Glutamatergic neuron (in vitro differentiated cells): ENCODE results near the gene MYRF. TPM values are rescaled to one million over a fixed set of nuclear protein-coding genes. Genes with fewer than 3 reads are reported as not detected.
A peak's percentile ranks its signal among the peaks of the same experiment; 100 is the strongest.

Source experiments
- DNase-seq: peaks from one replicate; pipeline ENCODE4 v3.0.0; 2022
- H3K27ac Mint-ChIP-seq: one replicate; pipeline ENCODE4 v1.8.0; 2020; ENCODE audit warnings: mild to moderate bottlenecking, mixed read lengths, inconsistent platforms; ENCODE audit not compliant: unreplicated experiment
- H3K27me3 Mint-ChIP-seq: one replicate; pipeline ENCODE4 v1.8.0; 2020; ENCODE audit warnings: mild to moderate bottlenecking, moderate library complexity, mixed read lengths, inconsistent platforms; ENCODE audit not compliant: unreplicated experiment
- H3K36me3 Mint-ChIP-seq: one replicate; pipeline ENCODE4 v1.8.0; 2020; ENCODE audit warnings: mild to moderate bottlenecking, mixed read lengths, inconsistent platforms; ENCODE audit not compliant: unreplicated experiment
- H3K4me1 Mint-ChIP-seq: one replicate; pipeline ENCODE4 v1.8.0; 2020; ENCODE audit warnings: mild to moderate bottlenecking, low read depth, mixed read lengths, inconsistent platforms; ENCODE audit not compliant: unreplicated experiment
- H3K4me3 Mint-ChIP-seq: one replicate; pipeline ENCODE4 v1.8.0; 2020; ENCODE audit warnings: mild to moderate bottlenecking, mixed read lengths, inconsistent platforms; ENCODE audit not compliant: unreplicated experiment
- H3K9me3 Mint-ChIP-seq: one replicate; pipeline ENCODE4 v1.8.0; 2020; ENCODE audit warnings: mild to moderate bottlenecking, moderate library complexity, mixed read lengths, inconsistent platforms; ENCODE audit not compliant: unreplicated experiment
- total RNA-seq: library from RNA; stranded (reverse); fragmentation: NEBNext Ultra II Directional; extraction: Animal tissue kit (Norgen Biotek cat#: 25700); gene quantifications from one replicate; pipeline ENCODE4 v1.2.1, GENCODE V29; 2021; ENCODE audit not compliant: unreplicated experiment
- TF ChIP-seq, protein P1 (sequence below): fragments of 200-600 bp; sonication (generic); IDR thresholded peaks from one replicate; pipeline ENCODE4 v1.5.0; 2021; ENCODE audit not compliant: partially characterized antibody, unreplicated experiment

MYRF gene
- total RNA-seq, 1 donor from 2014 or later: 0.29 TPM

- Mint-ChIP-seq H3K4me1 (no peaks in the 10 kb centered on the region), H3K9me3 (no peaks in the 10 kb centered on the region), H3K27ac (no peak overlapping the region), H3K4me3 (no peak overlapping the region), H3K27me3 (peaks cover 9% of the 10 kb centered on the region), H3K36me3 (no peaks in the 10 kb centered on the region)
- no peak for DNase-seq
- TF ChIP-seq, protein P1, sequence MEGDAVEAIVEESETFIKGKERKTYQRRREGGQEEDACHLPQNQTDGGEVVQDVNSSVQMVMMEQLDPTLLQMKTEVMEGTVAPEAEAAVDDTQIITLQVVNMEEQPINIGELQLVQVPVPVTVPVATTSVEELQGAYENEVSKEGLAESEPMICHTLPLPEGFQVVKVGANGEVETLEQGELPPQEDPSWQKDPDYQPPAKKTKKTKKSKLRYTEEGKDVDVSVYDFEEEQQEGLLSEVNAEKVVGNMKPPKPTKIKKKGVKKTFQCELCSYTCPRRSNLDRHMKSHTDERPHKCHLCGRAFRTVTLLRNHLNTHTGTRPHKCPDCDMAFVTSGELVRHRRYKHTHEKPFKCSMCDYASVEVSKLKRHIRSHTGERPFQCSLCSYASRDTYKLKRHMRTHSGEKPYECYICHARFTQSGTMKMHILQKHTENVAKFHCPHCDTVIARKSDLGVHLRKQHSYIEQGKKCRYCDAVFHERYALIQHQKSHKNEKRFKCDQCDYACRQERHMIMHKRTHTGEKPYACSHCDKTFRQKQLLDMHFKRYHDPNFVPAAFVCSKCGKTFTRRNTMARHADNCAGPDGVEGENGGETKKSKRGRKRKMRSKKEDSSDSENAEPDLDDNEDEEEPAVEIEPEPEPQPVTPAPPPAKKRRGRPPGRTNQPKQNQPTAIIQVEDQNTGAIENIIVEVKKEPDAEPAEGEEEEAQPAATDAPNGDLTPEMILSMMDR: no peak
Measured at GRCh38 chr11:61803889-61804647, 51.6 kb downstream of the MYRF start.

DNA sequence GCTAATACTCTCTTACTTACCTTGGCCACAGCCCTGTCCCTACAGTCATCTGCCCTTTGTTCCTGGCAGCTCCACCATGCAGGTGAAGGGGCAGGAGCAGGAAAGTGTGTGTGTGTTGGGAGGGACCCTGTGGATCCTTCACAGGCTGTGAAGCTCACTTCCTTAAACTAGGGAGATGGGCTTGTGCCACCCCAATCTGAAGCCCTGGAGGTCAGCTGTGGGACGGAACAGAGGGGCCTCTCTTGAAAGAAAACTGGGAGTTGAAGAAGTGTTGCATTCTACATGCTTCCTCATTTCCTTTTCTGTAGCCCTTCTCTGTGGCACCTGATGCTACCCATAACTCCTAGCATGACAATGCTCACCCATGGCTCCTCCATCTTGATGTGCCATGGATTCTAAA is 52.7 kb downstream of the MYRF start:
- Mint-ChIP-seq H3K9me3 (no peaks in the 10 kb centered on the region), H3K27ac (no peak overlapping the region), H3K4me1 (no peaks in the 10 kb centered on the region), H3K4me3 (peak overlapping the region; percentile 25), H3K36me3 (no peaks in the 10 kb centered on the region), H3K27me3 (peaks cover 10% of the 10 kb centered on the region)
- TF ChIP-seq, protein P1: no peak
- DNase-seq: no peak

GRCh38 chr11:61806785-61807184 is 54.3 kb downstream of the MYRF start:
- Mint-ChIP-seq H3K4me3 (no peak overlapping the region), H3K27me3 (peaks cover 11% of the 10 kb centered on the region), H3K36me3 (no peaks in the 10 kb centered on the region), H3K27ac (no peak overlapping the region), H3K9me3 (peaks cover 1% of the 10 kb centered on the region), H3K4me1 (no peaks in the 10 kb centered on the region)
- DNase-seq: no peak
- TF ChIP-seq, protein P1: no peak

DNA sequence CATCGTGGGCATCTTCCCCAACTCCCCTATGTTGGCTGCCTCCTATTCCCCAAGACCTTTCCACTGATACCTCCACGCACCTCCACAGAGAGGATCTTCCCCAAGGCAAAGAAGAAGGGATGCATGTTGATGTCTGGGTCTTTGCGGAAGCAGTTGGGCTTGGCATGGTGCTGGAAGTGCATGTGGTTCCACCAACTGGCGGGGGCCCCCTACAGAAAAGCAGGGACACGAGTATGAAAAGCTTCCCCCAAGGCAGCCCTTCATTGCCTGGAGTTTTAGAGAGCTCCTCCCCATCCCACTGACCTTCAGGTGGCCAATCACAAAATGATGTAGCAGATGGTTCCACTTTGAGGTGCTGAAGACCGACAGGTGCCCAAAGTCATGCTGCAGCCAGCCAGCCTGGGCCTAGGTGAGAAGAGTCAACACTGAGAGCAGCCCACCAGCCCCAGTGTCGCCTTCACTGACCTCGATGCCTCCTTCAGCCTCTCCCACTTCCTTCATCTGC is 58.3 kb downstream of the MYRF start:
- H3K4me1 Mint-ChIP-seq: peaks cover 9% of the 10 kb centered on the region
- no peak overlapping the region for H3K27ac Mint-ChIP-seq
- peaks cover 11% of the 10 kb centered on the region for H3K9me3 Mint-ChIP-seq
- TF ChIP-seq, protein P1: no peak
- DNase-seq: no peak
- no peak overlapping the region for H3K4me3 Mint-ChIP-seq
- H3K27me3 Mint-ChIP-seq: peaks cover 9% of the 10 kb centered on the region
- peaks cover 4% of the 10 kb centered on the region for H3K36me3 Mint-ChIP-seq

GRCh38 chr11:61811831-61812230 is 59.4 kb downstream of the MYRF start:
- Mint-ChIP-seq H3K4me3 (no peak overlapping the region), H3K27ac (no peak overlapping the region), H3K4me1 (peaks cover 9% of the 10 kb centered on the region), H3K36me3 (peaks cover 4% of the 10 kb centered on the region), H3K9me3 (peaks cover 16% of the 10 kb centered on the region), H3K27me3 (peaks cover 9% of the 10 kb centered on the region)
- TF ChIP-seq, protein P1: no peak
- no peak for DNase-seq
